NCI-H524 (cell line): Measurements from ENCODE around the gene DDX25.

Experiments used
- DNase-seq, 2 experiments: peaks; one replicate each; lab custom pipeline; 2025; lab: John Stamatoyannopoulos, UW

Gene DDX25

DNA sequence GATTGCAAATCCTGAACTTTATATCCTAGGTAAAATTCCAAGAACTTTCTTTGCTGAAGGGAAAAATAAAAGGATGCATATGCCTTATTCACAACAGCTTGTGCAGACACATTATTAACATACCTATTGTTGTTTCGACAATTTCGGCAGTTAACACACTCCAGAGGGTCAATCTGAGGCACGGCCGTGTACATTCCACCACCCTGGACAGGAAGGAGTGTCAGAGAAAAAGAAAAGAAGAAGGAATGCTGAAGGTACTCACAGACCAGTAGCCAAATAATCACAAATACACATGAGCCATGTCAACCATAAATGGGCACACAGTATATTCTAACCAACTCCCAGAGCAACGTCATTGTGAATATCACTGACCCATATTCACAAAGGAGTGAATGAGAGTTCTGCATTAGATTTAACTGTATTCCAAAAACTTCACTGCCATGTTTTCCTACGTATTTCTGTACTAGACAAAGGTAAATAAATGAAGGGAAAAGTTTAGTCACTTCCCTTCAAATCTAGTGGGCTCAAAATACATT lies 73.9 kb downstream of the DDX25 start:
- DNase-seq = no peak
